Activated naive CD8-positive, alpha-beta T cell treated with anti-CD3 and anti-CD28 coated beads, Interleukin-2, amount 10 ng/mL, durations not matched to agents 7 days and 5 days (primary cell): Measurements from ENCODE around the gene FOXR2. TPM values are rescaled to one million over a fixed set of nuclear protein-coding genes. Genes with fewer than 3 reads are reported as not detected.

Experiments
- ATAC-seq: fragments of 150-1000 bp; cut with Tn5 transposase; one replicate; pipeline ENCODE4 v1.10.0; 2021; ENCODE audit warnings: low read depth, moderate library complexity
- POLR2A ChIA-PET: fragments of 350-600 bp; sonication (Branson Sonifier 250); formaldehyde crosslinking; loops from one replicate; lab custom pipeline; 2021; ENCODE audit warnings: antibody characterized with exemption; lab: Charles Lee
- DNase-seq: peaks from one replicate; pipeline ENCODE4 v3.0.0; 2021
- H3K27ac Mint-ChIP-seq: one replicate; pipeline ENCODE4 v1.8.0; 2022; ENCODE audit warnings: mild to moderate bottlenecking, mixed read lengths
- H3K27me3 Mint-ChIP-seq: one replicate; pipeline ENCODE4 v1.8.0; 2022; ENCODE audit warnings: mild to moderate bottlenecking, moderate library complexity, mixed read lengths
- H3K36me3 Mint-ChIP-seq: one replicate; pipeline ENCODE4 v1.8.0; 2021; ENCODE audit warnings: mild to moderate bottlenecking, mixed read lengths
- H3K4me1 Mint-ChIP-seq: one replicate; pipeline ENCODE4 v1.8.0; 2021; ENCODE audit warnings: mixed read lengths
- H3K4me3 Mint-ChIP-seq: one replicate; pipeline ENCODE4 v1.8.0; 2022; ENCODE audit warnings: mild to moderate bottlenecking, moderate library complexity, mixed read lengths
- H3K9me3 Mint-ChIP-seq: one replicate; pipeline ENCODE4 v1.8.0; 2021; ENCODE audit warnings: mixed read lengths
- total RNA-seq, 2 experiments: library from RNA; stranded (reverse); gene quantifications; one replicate each; pipeline ENCODE4 v1.2.3, GENCODE V29; 2021

The FOXR2 gene
- total RNA-seq, 2 experiments from 2014 or later, result not detected

DNA sequence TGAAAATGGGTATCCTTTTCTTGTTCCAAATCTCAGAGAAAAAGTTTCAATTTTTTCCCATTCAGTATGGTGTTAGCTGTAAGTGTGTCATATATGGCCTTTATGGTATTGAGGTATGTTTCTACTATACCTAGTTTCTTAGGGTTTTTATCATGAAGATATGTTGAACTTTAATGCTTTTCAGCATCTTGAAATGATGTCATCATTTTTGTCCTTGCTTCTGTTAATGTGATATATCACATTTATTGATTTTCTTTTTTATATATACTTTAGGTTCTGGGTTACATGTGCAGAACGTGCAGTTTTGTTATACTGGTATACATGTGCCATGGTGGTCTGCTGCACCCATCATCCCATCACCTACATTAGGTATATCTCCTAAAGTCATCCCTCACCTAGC lies 44.9 kb downstream of the FOXR2 start:
- H3K27me3 Mint-ChIP-seq, result no peaks in the 10 kb centered on the region
- H3K27ac Mint-ChIP-seq, result no peak overlapping the region
- no peak for ATAC-seq
- no peaks in the 10 kb centered on the region for H3K36me3 Mint-ChIP-seq
- POLR2A ChIA-PET, result no interaction called here
- H3K4me1 Mint-ChIP-seq, result no peaks in the 10 kb centered on the region
- no peak overlapping the region for H3K4me3 Mint-ChIP-seq
- H3K9me3 Mint-ChIP-seq, result peaks cover 12% of the 10 kb centered on the region
- no peak for DNase-seq

Other genes with a start within 250 kb of the FOXR2 start
- gene MAGEH1, start 171.3 kb upstream of the FOXR2 start, total RNA-seq, result 10 to 100 TPM; 16.0 to 17.9 TPM
- 1 to 10 TPM; 1.6 to 2.0 TPM for gene USP51, start 133.6 kb upstream of the FOXR2 start, total RNA-seq
- gene RRAGB, start 94.3 kb downstream of the FOXR2 start, total RNA-seq, result 10 to 100 TPM; 10.5 to 13.3 TPM